ENCODE measurements around the gene HS3ST4.

Gene HS3ST4

GRCh38 chr16:25893332-25893731 lies 201.6 kb downstream of the HS3ST4 start:
- no peak overlapping the region for H3K9ac ChIP-seq
- no peak overlapping the region for H3K4me2 ChIP-seq
- no peaks in the 10 kb centered on the region for H3K36me3 ChIP-seq (ENCODE audit: insufficient read depth)
- no peak for TF ChIP-seq CTCF (conservative IDR thresholded peaks at IDR 0.05; ENCODE audit: low read depth, low read length)
- H4K20me1 ChIP-seq (ENCODE audit: insufficient read depth), result no peaks in the 10 kb centered on the region
- no peak overlapping the region for H2AFZ ChIP-seq (ENCODE audit: low read depth)
- no peaks in the 10 kb centered on the region for H3K79me2 ChIP-seq (ENCODE audit: insufficient read depth, low read depth)
- H3K27ac ChIP-seq, result no peak overlapping the region
- H3K27me3 ChIP-seq (ENCODE audit: insufficient read depth, low read depth), result no peaks in the 10 kb centered on the region
- H3K4me3 ChIP-seq (IDR thresholded peaks at IDR 0.05; ENCODE audit: insufficient read depth, low read depth, low read length), result no peak overlapping the region
- H3K4me1 ChIP-seq (ENCODE audit: low read depth, poor library complexity, severe bottlenecking), result no peaks in the 10 kb centered on the region

GRCh38 chr16:25894093-25894492 lies 202.3 kb downstream of the HS3ST4 start:
- Histone ChIP-seq H3K4me3 (IDR thresholded peaks at IDR 0.05; ENCODE audit: insufficient read depth, low read depth, low read length) (no peak overlapping the region), H3K9ac (no peak overlapping the region), H2AFZ (ENCODE audit: low read depth) (no peak overlapping the region), H3K27ac (no peak overlapping the region), H3K27me3 (ENCODE audit: insufficient read depth, low read depth) (no peaks in the 10 kb centered on the region), H3K79me2 (ENCODE audit: insufficient read depth, low read depth) (no peaks in the 10 kb centered on the region), H3K36me3 (ENCODE audit: insufficient read depth) (no peaks in the 10 kb centered on the region), H4K20me1 (ENCODE audit: insufficient read depth) (no peaks in the 10 kb centered on the region), H3K4me2 (no peak overlapping the region), H3K4me1 (ENCODE audit: low read depth, poor library complexity, severe bottlenecking) (no peaks in the 10 kb centered on the region)
- TF ChIP-seq CTCF (conservative IDR thresholded peaks at IDR 0.05; ENCODE audit: low read depth, low read length), result no peak

GRCh38 chr16:25895380-25895779 lies 203.6 kb downstream of the HS3ST4 start:
- Histone ChIP-seq H3K4me2 (no peak overlapping the region), H3K27me3 (ENCODE audit: insufficient read depth, low read depth) (no peaks in the 10 kb centered on the region), H3K4me1 (ENCODE audit: low read depth, poor library complexity, severe bottlenecking) (no peaks in the 10 kb centered on the region), H3K4me3 (IDR thresholded peaks at IDR 0.05; ENCODE audit: insufficient read depth, low read depth, low read length) (no peak overlapping the region), H3K79me2 (ENCODE audit: insufficient read depth, low read depth) (no peaks in the 10 kb centered on the region), H4K20me1 (ENCODE audit: insufficient read depth) (no peaks in the 10 kb centered on the region), H3K36me3 (ENCODE audit: insufficient read depth) (no peaks in the 10 kb centered on the region), H2AFZ (ENCODE audit: low read depth) (no peak overlapping the region), H3K27ac (no peak overlapping the region), H3K9ac (no peak overlapping the region)
- TF ChIP-seq CTCF (conservative IDR thresholded peaks at IDR 0.05; ENCODE audit: low read depth, low read length), result no peak

GRCh38 chr16:25896411-25896810 lies 204.7 kb downstream of the HS3ST4 start:
- no peak for TF ChIP-seq CTCF (conservative IDR thresholded peaks at IDR 0.05; ENCODE audit: low read depth, low read length)
- H3K4me3 ChIP-seq (IDR thresholded peaks at IDR 0.05; ENCODE audit: insufficient read depth, low read depth, low read length), result no peak overlapping the region
- no peaks in the 10 kb centered on the region for H4K20me1 ChIP-seq (ENCODE audit: insufficient read depth)
- no peak overlapping the region for H2AFZ ChIP-seq (ENCODE audit: low read depth)
- H3K27ac ChIP-seq, result no peak overlapping the region
- no peaks in the 10 kb centered on the region for H3K4me1 ChIP-seq (ENCODE audit: low read depth, poor library complexity, severe bottlenecking)
- no peaks in the 10 kb centered on the region for H3K27me3 ChIP-seq (ENCODE audit: insufficient read depth, low read depth)
- H3K79me2 ChIP-seq (ENCODE audit: insufficient read depth, low read depth), result no peaks in the 10 kb centered on the region
- no peaks in the 10 kb centered on the region for H3K36me3 ChIP-seq (ENCODE audit: insufficient read depth)
- H3K9ac ChIP-seq, result no peak overlapping the region
- no peak overlapping the region for H3K4me2 ChIP-seq

- Histone ChIP-seq H3K79me2 (ENCODE audit: insufficient read depth, low read depth) (no peaks in the 10 kb centered on the region), H3K4me2 (no peak overlapping the region), H3K27me3 (ENCODE audit: insufficient read depth, low read depth) (no peaks in the 10 kb centered on the region), H2AFZ (ENCODE audit: low read depth) (no peak overlapping the region), H3K4me1 (ENCODE audit: low read depth, poor library complexity, severe bottlenecking) (no peaks in the 10 kb centered on the region), H3K9ac (no peak overlapping the region), H3K27ac (no peak overlapping the region), H3K36me3 (ENCODE audit: insufficient read depth) (no peaks in the 10 kb centered on the region), H3K4me3 (IDR thresholded peaks at IDR 0.05; ENCODE audit: insufficient read depth, low read depth, low read length) (no peak overlapping the region), H4K20me1 (ENCODE audit: insufficient read depth) (no peaks in the 10 kb centered on the region)
- no peak for TF ChIP-seq CTCF (conservative IDR thresholded peaks at IDR 0.05; ENCODE audit: low read depth, low read length)
Observed at GRCh38 chr16:25897702-25898101, 205.9 kb downstream of the HS3ST4 start.
